GM12801 (cell line): ENCODE data around the gene S100P.

ENCODE experiments used
- TF ChIP-seq, protein P1 (sequence below): IDR thresholded peaks from one replicate; pipeline ENCODE4 v1.5.1; 2011; ENCODE audit warnings: control low read depth; ENCODE audit not compliant: insufficient read length; ENCODE audit errors: extremely low read depth

Gene S100P

DNA sequence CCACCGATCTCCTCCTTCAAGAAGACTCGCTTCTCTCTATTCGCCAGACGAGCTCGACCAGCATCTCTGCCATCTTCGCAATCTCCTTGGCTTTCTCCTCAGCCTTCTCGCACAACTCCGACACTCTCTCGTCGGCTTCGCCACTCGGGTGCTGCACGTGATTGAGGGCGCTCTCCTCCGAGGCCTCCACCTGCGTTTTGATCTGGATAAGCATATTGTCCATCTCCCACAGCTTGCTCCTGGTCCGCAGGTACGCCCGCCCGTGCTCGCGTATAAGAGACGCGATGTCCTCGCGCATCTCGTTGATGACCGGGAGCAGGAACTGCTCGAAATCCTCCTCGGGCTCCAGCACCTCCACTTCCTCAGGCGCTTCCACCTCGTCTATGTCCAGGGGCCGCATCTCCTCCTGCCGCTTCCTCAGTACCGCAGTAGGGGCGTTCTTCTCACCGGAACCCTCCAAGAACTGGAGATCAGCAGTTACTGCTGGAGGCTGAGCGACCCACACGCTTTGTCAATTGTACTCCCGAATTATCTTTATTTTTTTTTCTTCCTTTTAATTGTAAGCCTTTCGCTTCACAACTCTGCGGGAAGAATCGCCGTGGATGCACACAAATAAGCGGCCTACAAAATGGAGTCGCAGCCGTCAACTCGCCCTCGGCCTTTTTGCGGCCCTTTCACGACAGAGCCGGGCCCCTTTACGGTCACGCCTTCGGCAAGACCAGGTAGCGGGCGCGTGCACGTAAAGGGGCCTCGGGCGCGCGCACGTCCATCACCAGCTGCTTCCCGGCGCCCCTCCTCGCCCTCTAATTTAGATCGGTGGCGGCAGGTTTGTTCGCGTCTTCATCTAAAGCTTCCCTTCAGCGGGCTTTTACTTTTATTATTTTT is 15.8 kb downstream of the S100P start, which contains the start of gene MRFAP1L1:
TSS of gene MRFAP1L1 (minus strand) at position 636 of the 885 bp plus-strand sequence. CDS start at position 400, 236 bp downstream.
- TF ChIP-seq, protein P1, sequence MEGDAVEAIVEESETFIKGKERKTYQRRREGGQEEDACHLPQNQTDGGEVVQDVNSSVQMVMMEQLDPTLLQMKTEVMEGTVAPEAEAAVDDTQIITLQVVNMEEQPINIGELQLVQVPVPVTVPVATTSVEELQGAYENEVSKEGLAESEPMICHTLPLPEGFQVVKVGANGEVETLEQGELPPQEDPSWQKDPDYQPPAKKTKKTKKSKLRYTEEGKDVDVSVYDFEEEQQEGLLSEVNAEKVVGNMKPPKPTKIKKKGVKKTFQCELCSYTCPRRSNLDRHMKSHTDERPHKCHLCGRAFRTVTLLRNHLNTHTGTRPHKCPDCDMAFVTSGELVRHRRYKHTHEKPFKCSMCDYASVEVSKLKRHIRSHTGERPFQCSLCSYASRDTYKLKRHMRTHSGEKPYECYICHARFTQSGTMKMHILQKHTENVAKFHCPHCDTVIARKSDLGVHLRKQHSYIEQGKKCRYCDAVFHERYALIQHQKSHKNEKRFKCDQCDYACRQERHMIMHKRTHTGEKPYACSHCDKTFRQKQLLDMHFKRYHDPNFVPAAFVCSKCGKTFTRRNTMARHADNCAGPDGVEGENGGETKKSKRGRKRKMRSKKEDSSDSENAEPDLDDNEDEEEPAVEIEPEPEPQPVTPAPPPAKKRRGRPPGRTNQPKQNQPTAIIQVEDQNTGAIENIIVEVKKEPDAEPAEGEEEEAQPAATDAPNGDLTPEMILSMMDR = no peak

GRCh38 chr4:6710282-6710681 is 16.6 kb downstream of the S100P start:
- TF ChIP-seq, protein P1 = no peak

DNA sequence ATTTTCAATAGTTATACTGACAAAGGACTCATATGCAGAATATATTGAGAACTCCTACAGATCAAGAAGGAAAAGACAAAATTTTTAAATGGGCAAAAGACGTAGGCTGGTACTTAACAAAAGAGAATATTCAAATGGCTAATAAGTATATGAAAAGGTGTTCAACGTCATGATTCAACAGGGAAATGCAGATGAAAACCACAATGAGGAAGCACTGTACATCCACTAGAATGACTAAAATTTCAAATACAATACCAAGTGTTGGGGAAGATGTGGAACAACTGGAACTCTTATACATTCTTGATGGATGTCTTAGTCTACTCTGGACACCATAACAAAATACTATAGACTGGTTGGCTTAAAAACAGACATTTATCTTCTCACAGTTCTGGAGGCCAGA is 17.3 kb downstream of the S100P start:
- TF ChIP-seq, protein P1 = no peak

- TF ChIP-seq, protein P1 = no peak
These were observed 21.3 kb downstream of the S100P start for GRCh38 chr4:6714954-6715353.

- TF ChIP-seq, protein P1 = no peak
These were observed 22.0 kb downstream of the S100P start for GRCh38 chr4:6715704-6716017.

- TF ChIP-seq, protein P1 = no peak
These were observed 22.6 kb downstream of the S100P start, which contains the start of gene BLOC1S4 for GRCh38 chr4:6716018-6716911. Gene BLOC1S4, plus strand, starts transcription at chr4:6716174. Its CDS starts 36 bp downstream, at chr4:6716210.
